GM12878 (cell line): ENCODE data around the gene A3GALT2. TPM values are rescaled to one million over a fixed set of nuclear protein-coding genes. Genes with fewer than 3 reads are reported as not detected.

Experiments
- ATAC-seq: fragments of 200-7000 bp; cut with Tn5 transposase; 3 replicates; pipeline ENCODE4 v1.9.1; 2020; ENCODE audit warnings: mild to moderate bottlenecking, moderate library complexity
- BruUV-seq: library from RNA; stranded (reverse); fragments of 400-500 nt; replicated peaks from 2 replicates; lab custom pipeline; 2021; lab: Mats Ljungman, UMichigan
- CTCF ChIA-PET: fragments of 300-600 bp; sonication (Branson Sonifier 250); formaldehyde crosslinking; extraction: SDS; loops from one replicate; lab custom pipeline; 2021; ENCODE audit warnings: inconsistent platforms; lab: Yijun Ruan, JAX
- POLR2A ChIA-PET: fragments of 350-600 bp; formaldehyde crosslinking; extraction: SDS; loops from one replicate; lab custom pipeline; 2021; ENCODE audit warnings: inconsistent platforms; lab: Charles Lee
- RAD21 ChIA-PET: fragments of 300-600 bp; sonication (Branson Sonifier 250); formaldehyde crosslinking; loops from one replicate; lab custom pipeline; 2023; ENCODE audit warnings: antibody characterized with exemption; ENCODE audit not compliant: unreplicated experiment; lab: Charles Lee
- SMC1A ChIA-PET: fragments of 300-600 bp; sonication (Branson Sonifier 250); formaldehyde crosslinking; loops from one replicate; lab custom pipeline; 2023; ENCODE audit not compliant: unreplicated experiment, uncharacterized antibody; lab: Charles Lee
- DNase-seq: peaks from one replicate; pipeline ENCODE4 v3.0.0-alpha.2; 2011; ENCODE audit warnings: low read depth, low spot score
- FAIRE-seq: peaks from 3 replicates; lab custom pipeline; 2011; peaks lifted over from hg19 to GRCh38; lab: Jason Lieb, UNC
- H2AFZ ChIP-seq: 2 replicates; pipeline ENCODE4 v1.6.0; 2011; ENCODE audit warnings: low read depth, low read length, control low read depth; ENCODE audit not compliant: control insufficient read depth
- H3K27ac ChIP-seq: 2 replicates; pipeline ENCODE4 v1.5.1; 2011; ENCODE audit warnings: control low read depth; ENCODE audit not compliant: control insufficient read depth, insufficient read depth
- H3K27me3 ChIP-seq, 2 experiments: replicated peaks in 1 of 2; 2 replicates each; pipeline versions ENCODE4 v1.6.0 to v1.6.1; 2011; ENCODE audit warnings: low read length in 1 of 2; ENCODE audit not compliant: control insufficient read depth in 2 of 2, insufficient read depth in 2 of 2
- H3K36me3 ChIP-seq, 2 experiments: 2 replicates each; pipeline ENCODE4 v1.5.1; 2011; ENCODE audit warnings: low read length in 1 of 2; ENCODE audit not compliant: control insufficient read depth in 2 of 2, insufficient read depth in 2 of 2
- H3K4me1 ChIP-seq: 2 replicates; pipeline ENCODE4 v1.6.1; 2011; ENCODE audit warnings: mild to moderate bottlenecking, low read length, moderate library complexity, mixed read lengths; ENCODE audit not compliant: control insufficient read depth, insufficient read depth
- H3K4me2 ChIP-seq: 2 replicates; pipeline ENCODE4 v1.6.0; 2011; ENCODE audit warnings: control low read depth; ENCODE audit not compliant: control insufficient read depth, insufficient read depth
- H3K4me3 ChIP-seq: fragments of 200-600 bp; sonication (generic); 2 replicates; pipeline ENCODE4 v1.5.1; 2016
- H3K79me2 ChIP-seq: 2 replicates; pipeline ENCODE4 v1.6.0; 2011; ENCODE audit warnings: low read length; ENCODE audit not compliant: control insufficient read depth, insufficient read depth
- H3K9ac ChIP-seq: 2 replicates; pipeline ENCODE4 v1.8.0; 2011; ENCODE audit warnings: low read length, control low read depth, mixed read lengths; ENCODE audit not compliant: control insufficient read depth, insufficient read depth
- H3K9me3 ChIP-seq: replicated peaks from 3 replicates; pipeline ENCODE4 v1.5.1; 2011; ENCODE audit warnings: mild to moderate bottlenecking, low read length; ENCODE audit not compliant: control insufficient read depth, insufficient read depth
- H4K20me1 ChIP-seq: 2 replicates; pipeline ENCODE4 v1.6.0; 2011; ENCODE audit not compliant: control insufficient read depth, insufficient read depth
- ETV6 ChIP-seq, 2 experiments: fragments of 450-650 bp in 1 of 2; IDR thresholded peaks in 1 of 2; conservative IDR thresholded peaks in 1 of 2; 2 replicates each; pipeline ENCODE4 v1.6.1; 2014; ENCODE audit warnings: antibody characterized with exemption in 1 of 2, borderline replicate concordance in 1 of 2, low read depth in 1 of 2, mild to moderate bottlenecking in 1 of 2, moderate library complexity in 1 of 2
- FOXK2 ChIP-seq: fragments of 450-650 bp; IDR thresholded peaks from 2 replicates; pipeline ENCODE4 v1.6.1; 2017; ENCODE audit warnings: mild to moderate bottlenecking, moderate library complexity
- GABPA ChIP-seq: IDR thresholded peaks from 2 replicates; pipeline ENCODE4 v1.6.1; 2014; ENCODE audit warnings: antibody characterized with exemption, low read depth, mild to moderate bottlenecking, inconsistent platforms
- HDGF ChIP-seq: fragments of 450-650 bp; IDR thresholded peaks from 2 replicates; pipeline ENCODE4 v1.6.1; 2016; ENCODE audit warnings: antibody characterized with exemption
- HSF1 ChIP-seq: fragments of 150-350 bp; IDR thresholded peaks from 2 replicates; pipeline ENCODE4 v1.6.1; 2014; ENCODE audit warnings: mild to moderate bottlenecking, low read depth, low read length
- POLR2AphosphoS2 ChIP-seq: IDR thresholded peaks from 2 replicates; pipeline ENCODE4 v1.6.1; 2011; ENCODE audit warnings: low read depth, mild to moderate bottlenecking, low read length, improper control_type of control experiment, moderate library complexity
- RFX5 ChIP-seq: IDR thresholded peaks from 2 replicates; pipeline ENCODE4 v1.6.1; 2011; ENCODE audit warnings: low read depth, low read length, improper control_type of control experiment
- SMAD5 ChIP-seq: IDR thresholded peaks from 2 replicates; pipeline ENCODE4 v1.6.1; 2016; ENCODE audit warnings: antibody characterized with exemption, low read depth
- STAT3 ChIP-seq: IDR thresholded peaks from 2 replicates; pipeline ENCODE4 v1.6.1; 2011; ENCODE audit warnings: low read depth, low read length, improper control_type of control experiment
- TAF1 ChIP-seq: IDR thresholded peaks from 2 replicates; pipeline ENCODE4 v1.6.1; 2011; ENCODE audit warnings: mild to moderate bottlenecking, low read depth, low read length, borderline replicate concordance
- ZBTB11 ChIP-seq: fragments of 450-650 bp; formaldehyde crosslinking; IDR thresholded peaks from 2 replicates; pipeline ENCODE4 v1.5.0; 2022; ENCODE audit warnings: mild to moderate bottlenecking, missing genetic modification characterization
- ZNF207 ChIP-seq: fragments of 450-650 bp; IDR thresholded peaks from 2 replicates; pipeline ENCODE4 v1.6.1; 2014; ENCODE audit warnings: antibody characterized with exemption, mild to moderate bottlenecking, borderline replicate concordance
- ZNF274 ChIP-seq: IDR thresholded peaks from one replicate; pipeline ENCODE4 v1.8.0; 2011; ENCODE audit not compliant: insufficient read length, insufficient read depth
- WGBS: methylation state at CpG from one replicate; pipeline ENCODE4 v1.1.6; 2016; ENCODE audit warnings: low lambda C conversion rate; ENCODE audit not compliant: insufficient replicate concordance, insufficient coverage; ENCODE audit errors: missing lambda C conversion rate; 5-methylcytosine and 5-hydroxymethylcytosine counted together
- in situ Hi-C: fragments of 300-500 bp; cut with MboI; formaldehyde crosslinking; loops from 9 replicates; pipeline ENCODE4 v1.14.3; 2018; ENCODE audit warnings: mixed read lengths
- intact Hi-C: fragments of 100-400 bp; cut with micrococcal nuclease; formaldehyde crosslinking; loops from one replicate; pipeline ENCODE4 v1.14.2; 2022; ENCODE audit not compliant: unreplicated experiment
- polyA plus RNA-seq, 11 experiments: library from polyadenylated mRNA; depleted of rRNA in 4 of 11; unstranded in 6 of 11; stranded (reverse) in 5 of 11; fragments of >200 nt; fragmentation: Nextera tagmentation in 4 of 11; fragmentation: Illumina TruSeq in 1 of 11; extraction: Ambion mirVana in 4 of 11; extraction: Trizol in 1 of 11; gene quantifications; 1 replicate in 1 of 11; 2 replicates in 10 of 11; pipeline versions ENCODE4 v1.2.1 to v1.2.3, GENCODE V29; 2011 to 2016; ENCODE audit warnings: inconsistent platforms in 2 of 11, missing spikeins in 2 of 11, low read depth in 1 of 11
- total RNA-seq, 4 experiments: library from RNA; depleted of rRNA in 3 of 4; stranded (reverse); fragments of >200 nt in 3 of 4; fragmentation: Illumina TruSeq in 1 of 4; extraction: Trizol in 1 of 4; gene quantifications; 2 replicates each; pipeline versions ENCODE4 v1.2.1 to v1.2.3, GENCODE V29; 2013 to 2021

A3GALT2 gene
- total and polyA plus RNA-seq, 10 of the 15 experiments (the other 5 are each of a cell fraction or from before 2014, with no cell fraction given), result not detected

DNA sequence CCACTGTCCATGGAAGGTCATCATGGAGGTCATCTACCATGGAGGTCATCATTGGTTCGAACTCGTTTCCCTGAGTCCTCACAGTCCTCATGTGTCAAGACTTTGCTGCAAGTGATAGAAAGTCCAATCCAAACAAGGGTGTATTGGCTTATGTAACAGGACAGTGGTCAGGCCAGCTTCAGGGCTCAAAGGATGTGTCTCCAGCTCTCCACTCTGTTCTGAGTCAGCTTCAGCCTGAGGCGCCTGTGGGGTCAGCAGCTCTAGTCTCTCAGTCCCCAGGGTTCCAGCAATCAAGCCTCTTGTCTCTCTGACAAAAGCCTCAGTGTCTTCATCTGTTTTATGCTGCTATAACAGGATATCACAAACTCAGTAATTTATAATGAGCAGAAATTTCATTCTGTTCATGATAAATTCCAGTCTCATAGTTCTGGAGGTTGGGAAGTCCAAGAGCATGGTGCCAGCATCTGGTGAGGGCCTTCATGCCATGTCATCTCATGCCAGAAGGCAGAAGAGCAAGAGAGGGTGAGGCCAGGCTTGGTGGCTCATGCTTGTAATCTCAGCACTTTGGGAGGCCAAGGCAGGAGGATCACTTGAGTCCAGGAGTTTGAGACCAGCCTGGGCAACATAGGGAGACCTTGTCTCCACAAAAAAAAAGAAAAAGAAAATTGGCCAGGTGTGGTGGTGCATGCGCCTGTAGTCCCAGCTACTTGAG is 19.5 kb downstream of the A3GALT2 start:
- Histone ChIP-seq H3K4me1 (no peaks in the 10 kb centered on the region), H3K79me2 (no peaks in the 10 kb centered on the region), H3K4me3 (no peak overlapping the region), H4K20me1 (no peaks in the 10 kb centered on the region), H3K9ac (no peak overlapping the region), H2AFZ (no peak overlapping the region), H3K27me3 (no peaks in the 10 kb centered on the region; a peak in 1 of 4 replicates), H3K9me3 (no peaks in the 10 kb centered on the region), H3K36me3 (no peaks in the 10 kb centered on the region; a peak in 1 of 4 replicates), H3K27ac (no peak overlapping the region), H3K4me2 (no peak overlapping the region)
- ChIA-PET CTCF (interaction anchor here (1.5 to 1.6 kb wide), 2 partner anchors 170 to 312 kb away, joined by 6 read pairs; no protein-coding TSS in a partner anchor), SMC1A (interaction anchor here (0.6 kb wide), 1 partner anchor 95 kb away, joined by 3 read pairs; no protein-coding TSS in a partner anchor), RAD21 (no interaction called here), POLR2A (no interaction called here)
- FAIRE-seq, result no peak
- ATAC-seq, result no peak
- TF ChIP-seq FOXK2 (no peak), HDGF (no peak), ZNF207 (no peak), ZNF274 (no peak)
- WGBS, result 90% methylated on average over 4 of the region's 4 CpGs
- no TSS peak for BruUV-seq
- intact Hi-C loops, result no loop called here
- in situ Hi-C loops, result no loop called here
- DNase-seq, result no peak

GRCh38 chr1:33300673-33301072 is 20.2 kb downstream of the A3GALT2 start:
- Histone ChIP-seq H4K20me1 (no peaks in the 10 kb centered on the region), H3K27me3 (no peaks in the 10 kb centered on the region), H3K4me3 (no peak overlapping the region), H3K4me1 (no peaks in the 10 kb centered on the region), H3K9me3 (no peaks in the 10 kb centered on the region), H3K4me2 (no peak overlapping the region), H3K9ac (no peak overlapping the region), H3K27ac (no peak overlapping the region), H3K79me2 (no peaks in the 10 kb centered on the region), H2AFZ (no peak overlapping the region)
- in situ Hi-C loops (no loop called here), intact Hi-C loops (no loop called here)
- ChIA-PET POLR2A (no interaction called here), RAD21 (no interaction called here), CTCF (interaction anchor here (0.7 to 1.5 kb wide), 2 partner anchors 157 to 313 kb away, joined by 3 to 6 read pairs; no protein-coding TSS in a partner anchor)
- WGBS, result 73% methylated on average over 5 of the region's 5 CpGs
- FAIRE-seq (no peak), ATAC-seq (no peak), DNase-seq (no peak)
- TF ChIP-seq HSF1, result no peak
- TF ChIP-seq SMAD5, result no peak
- no peak for TF ChIP-seq RFX5
- TF ChIP-seq STAT3, result no peak
- no peak for TF ChIP-seq TAF1
- no peak for TF ChIP-seq POLR2AphosphoS2
- no peak for TF ChIP-seq ZBTB11 (CRISPR knock-in tag)
- TF ChIP-seq GABPA, result no peak
- no peak for TF ChIP-seq ETV6 (conservative IDR thresholded peaks at IDR 0.05 in 1 of 2, IDR thresholded peaks at IDR 0.05 in 1 of 2; ENCODE audit: borderline replicate concordance in 1 of 2, low read depth in 1 of 2)
- TF ChIP-seq, all 136 proteins: peak for 0
- SMC1A ChIA-PET, result no interaction called here
- BruUV-seq, result no TSS peak
- peaks cover 0 to 3% of the 10 kb centered on the region in 2 experiments; a peak in 2 of 4 replicates for H3K36me3 ChIP-seq
